ENCODE data around the gene TRMT2A.

The TRMT2A gene

GRCh38 chr22:20143883-20144665 is 27.0 kb upstream of the TRMT2A start:
- no peak for TF ChIP-seq CTCF (IDR thresholded peaks at IDR 0.05; ENCODE audit: low read depth, low read length, missing control alignments)
- no peak for DNase-seq (ENCODE audit: low read depth)
- no peak overlapping the region for H3K4me3 ChIP-seq (ENCODE audit: low read depth, low read length)

DNA sequence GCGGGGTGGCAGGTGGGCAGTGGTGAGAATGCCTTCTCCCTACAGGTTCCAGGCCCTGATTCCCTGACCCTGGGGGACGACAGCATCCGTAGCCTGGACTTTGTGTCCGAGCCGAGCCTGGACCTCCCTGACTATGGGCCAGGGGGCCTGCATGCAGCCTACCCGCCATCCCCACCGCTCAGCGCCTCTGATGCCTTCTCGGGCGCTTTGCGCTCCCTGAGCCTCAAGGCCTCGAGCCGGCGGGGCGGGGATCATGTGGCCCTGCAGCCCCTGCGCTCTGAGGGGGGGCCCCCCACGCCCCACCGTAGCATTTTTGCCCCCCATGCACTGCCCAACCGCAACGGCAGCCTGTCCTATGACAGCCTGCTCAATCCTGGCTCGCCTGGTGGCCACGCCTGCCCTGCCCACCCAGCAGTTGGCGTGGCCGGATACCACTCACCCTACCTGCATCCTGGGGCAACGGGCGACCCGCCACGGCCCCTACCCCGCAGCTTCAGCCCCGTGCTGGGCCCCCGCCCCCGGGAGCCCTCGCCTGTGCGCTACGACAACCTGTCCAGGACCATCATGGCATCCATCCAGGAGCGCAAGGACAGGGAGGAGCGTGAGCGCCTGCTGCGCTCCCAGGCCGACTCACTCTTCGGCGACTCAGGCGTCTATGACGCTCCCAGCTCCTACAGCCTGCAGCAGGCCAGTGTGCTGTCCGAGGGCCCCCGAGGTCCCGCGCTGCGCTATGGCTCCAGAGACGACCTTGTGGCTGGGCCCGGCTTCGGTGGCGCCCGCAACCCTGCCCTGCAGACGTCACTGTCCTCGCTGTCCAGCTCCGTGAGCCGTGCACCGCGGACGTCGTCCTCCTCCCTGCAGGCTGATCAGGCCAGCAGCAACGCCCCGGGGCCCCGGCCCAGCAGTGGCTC is 25.9 kb upstream of the TRMT2A start:
- DNase-seq (ENCODE audit: low read depth): no peak
- TF ChIP-seq CTCF (IDR thresholded peaks at IDR 0.05; ENCODE audit: low read depth, low read length, missing control alignments): no peak
- no peak overlapping the region for H3K4me3 ChIP-seq (ENCODE audit: low read depth, low read length)

DNA sequence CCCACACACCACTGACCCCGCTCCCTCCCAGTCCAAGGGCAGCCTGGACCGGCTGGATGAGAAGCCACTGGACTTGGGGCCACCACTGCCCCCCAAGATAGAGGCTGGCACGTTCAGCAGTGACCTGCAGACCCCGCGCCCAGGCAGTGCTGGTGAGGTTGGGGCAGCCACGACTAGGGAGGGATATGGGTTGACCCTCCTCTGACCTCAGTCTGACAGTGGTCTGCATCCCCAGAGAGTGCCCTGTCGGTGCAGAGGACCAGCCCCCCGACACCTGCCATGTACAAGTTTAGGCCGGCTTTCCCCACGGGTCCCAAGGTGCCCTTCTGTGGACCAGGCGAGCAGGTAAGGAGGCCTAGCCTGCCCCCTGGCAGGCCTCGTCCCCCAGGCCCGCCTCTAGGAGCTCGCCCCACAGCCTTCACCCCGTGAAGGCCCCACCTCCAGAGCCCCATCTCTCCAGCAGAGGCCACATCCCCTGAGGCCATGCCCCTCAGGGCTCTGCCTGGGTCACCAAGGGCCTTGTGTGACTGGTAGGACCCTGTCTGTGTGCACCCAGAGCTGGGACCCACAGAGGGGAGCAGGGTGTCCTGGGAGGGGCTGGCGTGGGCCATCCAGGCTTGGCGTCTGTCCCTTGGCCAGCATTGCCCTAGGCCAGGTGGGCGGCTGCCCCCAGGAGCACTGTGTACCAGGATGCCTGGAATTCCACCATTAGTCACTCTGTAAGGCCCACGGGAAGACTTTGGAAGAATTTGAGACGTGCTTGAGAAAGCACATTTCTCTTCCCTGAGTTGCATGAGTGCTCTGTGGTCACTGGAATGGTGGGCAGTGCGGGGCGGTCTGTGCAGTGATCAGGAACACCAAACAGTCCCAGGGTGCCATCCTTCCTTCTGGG is 24.4 kb upstream of the TRMT2A start:
- H3K4me3 ChIP-seq (ENCODE audit: low read depth, low read length): no peak overlapping the region
- no peak for TF ChIP-seq CTCF (IDR thresholded peaks at IDR 0.05; ENCODE audit: low read depth, low read length, missing control alignments)
- no peak for DNase-seq (ENCODE audit: low read depth)

- no peak for TF ChIP-seq CTCF (IDR thresholded peaks at IDR 0.05; ENCODE audit: low read depth, low read length, missing control alignments)
- DNase-seq (ENCODE audit: low read depth): no peak
- H3K4me3 ChIP-seq (ENCODE audit: low read depth, low read length): no peak overlapping the region
Observed at GRCh38 chr22:20140521-20140964, 23.5 kb upstream of the TRMT2A start.

- H3K4me3 ChIP-seq (ENCODE audit: low read depth, low read length): no peak overlapping the region
- no peak for TF ChIP-seq CTCF (IDR thresholded peaks at IDR 0.05; ENCODE audit: low read depth, low read length, missing control alignments)
- DNase-seq (ENCODE audit: low read depth): no peak
Observed at GRCh38 chr22:20140107-20140445, 23.1 kb upstream of the TRMT2A start.

DNA sequence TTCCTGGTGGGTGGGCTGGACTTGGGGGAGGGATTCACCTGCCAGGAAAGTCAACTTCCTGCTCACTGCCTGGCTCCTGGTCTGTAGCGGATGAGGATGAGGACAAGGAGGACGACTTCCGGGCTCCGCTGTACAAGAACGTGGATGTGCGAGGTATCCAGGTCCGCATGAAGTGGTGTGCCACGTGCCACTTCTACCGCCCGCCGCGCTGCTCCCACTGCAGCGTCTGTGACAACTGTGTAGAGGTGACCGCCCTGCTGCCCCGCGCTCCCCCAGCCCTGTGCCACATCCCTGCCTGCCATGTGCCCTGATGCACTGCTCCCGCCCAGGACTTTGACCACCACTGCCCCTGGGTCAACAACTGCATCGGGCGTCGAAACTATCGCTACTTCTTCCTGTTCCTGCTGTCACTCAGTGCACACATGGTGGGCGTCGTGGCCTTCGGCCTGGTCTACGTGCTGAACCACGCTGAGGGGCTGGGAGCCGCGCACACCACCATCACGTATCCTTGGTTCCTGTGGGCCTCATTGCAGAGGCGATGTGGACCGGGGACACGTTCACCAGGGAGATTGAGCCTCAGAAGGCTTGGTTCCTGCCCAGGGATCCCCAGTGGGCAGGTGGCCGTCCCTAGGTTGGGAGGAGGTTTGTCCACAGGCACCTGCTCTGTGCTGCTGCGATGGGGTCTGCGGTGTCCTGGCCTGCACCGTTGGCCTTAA is 22.5 kb upstream of the TRMT2A start:
- no peak for TF ChIP-seq CTCF (IDR thresholded peaks at IDR 0.05; ENCODE audit: low read depth, low read length, missing control alignments)
- no peak for DNase-seq (ENCODE audit: low read depth)

More for the DNA sequence above, 22.5 kb upstream of the TRMT2A start:
- H3K4me3 ChIP-seq (ENCODE audit: low read depth, low read length): no peak overlapping the region

Data from GM12864 (cell line).